H9 (cell line): ENCODE results near the gene GPR143. TPM values are rescaled to one million over a fixed set of nuclear protein-coding genes. Genes with fewer than 3 reads are reported as not detected.
A peak's percentile ranks its signal among the peaks of the same experiment; 100 is the strongest.

Experiments
- DNase-seq: peaks from one replicate; pipeline ENCODE4 v3.0.0-alpha.2; 2017
- H2AFZ ChIP-seq: one replicate; pipeline ENCODE4 v1.6.1; 2013; ENCODE audit warnings: mild to moderate bottlenecking, low read length, control low read depth, moderate library complexity
- H2AK5ac ChIP-seq: 2 replicates; pipeline ENCODE4 v1.6.1; 2013; ENCODE audit warnings: low read length, control low read depth, mixed read lengths; ENCODE audit not compliant: insufficient read length
- H2BK120ac ChIP-seq: one replicate; pipeline ENCODE4 v1.6.1; 2013; ENCODE audit warnings: low read depth, mild to moderate bottlenecking, low read length, control low read depth, inconsistent platforms; ENCODE audit not compliant: poor library complexity, severe bottlenecking
- H2BK12ac ChIP-seq: 2 replicates; pipeline ENCODE4 v1.6.1; 2013; ENCODE audit warnings: low read length, control low read depth, mixed read lengths, low read depth; ENCODE audit not compliant: insufficient read length
- H2BK15ac ChIP-seq: 2 replicates; pipeline ENCODE4 v1.6.1; 2013; ENCODE audit warnings: low read depth, low read length, control low read depth
- H2BK20ac ChIP-seq: one replicate; pipeline ENCODE4 v1.6.1; 2013; ENCODE audit warnings: low read depth, mild to moderate bottlenecking, low read length, control low read depth, inconsistent platforms; ENCODE audit not compliant: poor library complexity, severe bottlenecking
- H2BK5ac ChIP-seq: 2 replicates; pipeline ENCODE4 v1.6.1; 2013; ENCODE audit warnings: low read length, control low read depth, mixed read lengths; ENCODE audit not compliant: insufficient read length
- H3K14ac ChIP-seq: 2 replicates; pipeline ENCODE4 v1.6.1; 2013; ENCODE audit warnings: low read length, control low read depth; ENCODE audit not compliant: insufficient read depth
- H3K18ac ChIP-seq: 2 replicates; pipeline ENCODE4 v1.6.1; 2013; ENCODE audit warnings: low read depth, mild to moderate bottlenecking, mixed read lengths, low read length, control low read depth; ENCODE audit not compliant: insufficient read length
- H3K23ac ChIP-seq: 2 replicates; pipeline ENCODE4 v1.6.1; 2013; ENCODE audit warnings: low read length, control low read depth, mixed read lengths, low read depth; ENCODE audit not compliant: insufficient read length
- H3K23me2 ChIP-seq: 2 replicates; pipeline ENCODE4 v1.6.1; 2013; ENCODE audit warnings: low read depth, mild to moderate bottlenecking, mixed read lengths, low read length, control low read depth; ENCODE audit not compliant: insufficient read length, poor library complexity, severe bottlenecking
- H3K27ac ChIP-seq: 2 replicates; pipeline ENCODE4 v1.5.1; 2013; ENCODE audit warnings: low read length, control low read depth, mixed read lengths, low read depth; ENCODE audit not compliant: insufficient read length
- H3K27me3 ChIP-seq: 2 replicates; pipeline ENCODE4 v1.6.1; 2013; ENCODE audit warnings: low read length, control low read depth, inconsistent platforms; ENCODE audit not compliant: insufficient read depth
- H3K4ac ChIP-seq: 2 replicates; pipeline ENCODE4 v1.6.1; 2013; ENCODE audit warnings: low read depth, mild to moderate bottlenecking, control low read depth, inconsistent platforms, low read length, moderate library complexity
- H3K4me1 ChIP-seq: 2 replicates; pipeline ENCODE4 v1.6.1; 2013; ENCODE audit warnings: low read length, control low read depth, inconsistent platforms; ENCODE audit not compliant: insufficient read depth
- H3K4me2 ChIP-seq: 2 replicates; pipeline ENCODE4 v1.6.1; 2013; ENCODE audit warnings: low read length, control low read depth, mixed read lengths; ENCODE audit not compliant: insufficient read length, insufficient read depth
- H3K56ac ChIP-seq: 2 replicates; pipeline ENCODE4 v1.6.1; 2013; ENCODE audit warnings: low read depth, mild to moderate bottlenecking, mixed read lengths, low read length, control low read depth; ENCODE audit not compliant: insufficient read length
- H3K79me1 ChIP-seq: 2 replicates; pipeline ENCODE4 v1.6.1; 2013; ENCODE audit warnings: low read depth, mild to moderate bottlenecking, moderate library complexity, low read length, control low read depth, inconsistent platforms; ENCODE audit not compliant: insufficient read depth, poor library complexity, severe bottlenecking
- H3K79me2 ChIP-seq: 2 replicates; pipeline ENCODE4 v1.6.1; 2013; ENCODE audit warnings: low read length, control low read depth, inconsistent platforms; ENCODE audit not compliant: insufficient read depth
- H3K9ac ChIP-seq: 2 replicates; pipeline ENCODE4 v1.6.1; 2013; ENCODE audit warnings: low read length, control low read depth, mixed read lengths; ENCODE audit not compliant: insufficient read length; ENCODE audit errors: extremely low read depth
- H3K9me3 ChIP-seq: one replicate; pipeline ENCODE4 v1.6.1; 2013; ENCODE audit warnings: low read depth, low read length, inconsistent platforms; ENCODE audit not compliant: control insufficient read depth
- H3T11ph ChIP-seq: one replicate; pipeline ENCODE4 v1.6.1; 2013; ENCODE audit warnings: mild to moderate bottlenecking, low read length, control low read depth, inconsistent platforms
- H4K20me1 ChIP-seq: one replicate; pipeline ENCODE4 v1.6.1; 2013; ENCODE audit not compliant: control insufficient read depth, insufficient read length, insufficient read depth
- H4K5ac ChIP-seq: 2 replicates; pipeline ENCODE4 v1.6.1; 2013; ENCODE audit warnings: low read depth, mild to moderate bottlenecking, mixed read lengths, low read length, control low read depth; ENCODE audit not compliant: insufficient read length
- H4K8ac ChIP-seq: replicated peaks from 2 replicates; pipeline ENCODE4 v1.6.1; 2013; ENCODE audit warnings: low read length, control low read depth, mixed read lengths, low read depth; ENCODE audit not compliant: insufficient read length
- H4K91ac ChIP-seq: 2 replicates; pipeline ENCODE4 v1.6.1; 2013; ENCODE audit warnings: low read depth, mild to moderate bottlenecking, moderate library complexity, mixed read lengths, low read length, control low read depth; ENCODE audit not compliant: insufficient read length
- H3K27ac Mint-ChIP-seq, 3 experiments: 2 replicates in 2 of 3; 3 replicates in 1 of 3; pipeline ENCODE4 v1.8.0; 2020 to 2021; ENCODE audit warnings: mixed read lengths in 3 of 3, mild to moderate bottlenecking in 1 of 3, moderate library complexity in 1 of 3
- H3K27me3 Mint-ChIP-seq: 2 replicates; pipeline ENCODE4 v1.8.0; 2021; ENCODE audit warnings: low read depth, mild to moderate bottlenecking, moderate library complexity, mixed read lengths
- H3K36me3 Mint-ChIP-seq, 3 experiments: 2 replicates in 2 of 3; 3 replicates in 1 of 3; pipeline ENCODE4 v1.8.0; 2020 to 2021; ENCODE audit warnings: low read depth in 3 of 3, mixed read lengths in 3 of 3; ENCODE audit not compliant: insufficient read depth in 1 of 3
- H3K4me1 Mint-ChIP-seq, 2 experiments: 2 replicates each; pipeline ENCODE4 v1.8.0; 2020; ENCODE audit warnings: mixed read lengths in 2 of 2
- H3K4me3 Mint-ChIP-seq, 2 experiments: 2 replicates in 1 of 2; 3 replicates in 1 of 2; pipeline ENCODE4 v1.8.0; 2020 to 2021; ENCODE audit warnings: mild to moderate bottlenecking in 2 of 2, mixed read lengths in 2 of 2, moderate library complexity in 1 of 2
- H3K9me3 Mint-ChIP-seq, 2 experiments: 2 replicates in 1 of 2; 3 replicates in 1 of 2; pipeline ENCODE4 v1.8.0; 2020; ENCODE audit warnings: mild to moderate bottlenecking in 2 of 2, mixed read lengths in 2 of 2, moderate library complexity in 1 of 2
- WGBS: extraction: QIAGEN DNeasy Blood & Tissue Kit; methylation state at CpG from one replicate; pipeline ENCODE4 v1.1.7; 2013; ENCODE audit warnings: missing lambda C conversion rate, low lambda C conversion rate, mixed read lengths; ENCODE audit not compliant: insufficient read length; ENCODE audit errors: extremely low coverage; 5-methylcytosine and 5-hydroxymethylcytosine counted together
- total RNA-seq: library from RNA; stranded (reverse); gene quantifications from 2 replicates; pipeline ENCODE4 v1.2.1, GENCODE V29; 2021
- TF ChIP-seq, protein P1 (sequence below): fragments of 200-600 bp; sonication (generic); conservative IDR thresholded peaks from 3 replicates; pipeline ENCODE4 v1.8.0; 2021; ENCODE audit warnings: antibody characterized with exemption, mild to moderate bottlenecking

Gene GPR143
- total RNA-seq, 1 experiment from 2014 or later, result 7.1 TPM

DNA sequence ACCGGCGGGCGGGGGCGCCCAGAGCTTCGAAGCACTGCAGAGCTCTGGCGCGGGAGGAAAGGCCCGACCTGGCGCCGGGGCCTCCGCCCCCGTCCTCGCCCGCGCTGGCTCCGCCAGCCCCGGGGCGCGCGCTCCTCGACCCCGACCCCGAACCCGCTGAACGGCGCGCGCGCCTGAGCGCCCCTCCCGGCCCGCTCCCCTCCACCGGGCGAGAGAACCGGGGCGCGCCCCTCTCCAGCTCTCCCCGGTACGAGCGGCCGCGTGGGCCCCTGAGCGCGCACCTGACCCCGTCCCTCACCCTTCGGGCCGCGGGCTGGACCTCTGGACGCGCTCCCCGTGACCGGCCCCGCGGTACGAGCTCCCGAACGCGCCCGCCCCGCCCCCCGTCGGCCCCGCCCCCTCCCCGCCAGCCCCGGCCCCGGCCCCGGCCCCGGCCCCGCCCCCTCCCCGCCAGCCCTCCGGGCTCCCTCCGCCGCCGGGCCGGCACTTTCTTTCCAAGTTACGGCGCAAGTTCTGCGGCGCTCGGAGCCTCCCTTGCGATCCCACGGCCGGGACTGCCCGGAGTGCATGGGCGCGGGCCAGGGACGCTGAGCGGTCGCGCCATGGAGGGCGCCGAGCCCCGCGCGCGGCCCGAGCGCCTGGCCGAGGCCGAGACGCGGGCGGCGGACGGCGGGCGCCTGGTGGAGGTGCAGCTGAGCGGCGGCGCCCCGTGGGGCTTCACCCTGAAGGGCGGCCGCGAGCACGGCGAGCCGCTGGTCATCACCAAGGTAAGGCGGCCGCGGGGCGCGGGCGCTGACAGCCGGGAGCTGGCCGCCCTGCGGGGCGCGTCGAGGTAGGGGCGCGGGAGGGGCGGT is 20.5 kb upstream of the GPR143 start, which contains the start of gene SHROOM2:
TSS of gene SHROOM2 (plus strand) at position 486 of the 854 bp plus-strand sequence. CDS start at position 603, 117 bp downstream.
- no peak within 1 kb of the TSS for H2BK12ac ChIP-seq
- H3K4me2 ChIP-seq, result peak within 1 kb of the TSS; percentile 99
- H3K36me3 Mint-ChIP-seq, result peaks cover 11 to 23% (median 17%) of the 10 kb centered on the region in 3 experiments; a peak in 5 of 7 replicates
- H3T11ph ChIP-seq, result no peak within 1 kb of the TSS
- H3K56ac ChIP-seq, result no peak within 1 kb of the TSS
- no peaks in the 10 kb centered on the region; the same call in 1 of the 2 replicates for H3K27me3 ChIP-seq
- no peak within 1 kb of the TSS for H3K18ac ChIP-seq
- H2BK20ac ChIP-seq, result no peak within 1 kb of the TSS
- no peak within 1 kb of the TSS for H2AK5ac ChIP-seq
- H4K91ac ChIP-seq, result no peak within 1 kb of the TSS
- H3K27ac Mint-ChIP-seq, result peak within 1 kb of the TSS in 1 of 3 experiments; percentile 86; a peak in 3 of 7 replicates
- no peak within 1 kb of the TSS for H4K8ac ChIP-seq
- peaks cover 27% of the 10 kb centered on the region for H3K23me2 ChIP-seq
- TF ChIP-seq, protein P1, sequence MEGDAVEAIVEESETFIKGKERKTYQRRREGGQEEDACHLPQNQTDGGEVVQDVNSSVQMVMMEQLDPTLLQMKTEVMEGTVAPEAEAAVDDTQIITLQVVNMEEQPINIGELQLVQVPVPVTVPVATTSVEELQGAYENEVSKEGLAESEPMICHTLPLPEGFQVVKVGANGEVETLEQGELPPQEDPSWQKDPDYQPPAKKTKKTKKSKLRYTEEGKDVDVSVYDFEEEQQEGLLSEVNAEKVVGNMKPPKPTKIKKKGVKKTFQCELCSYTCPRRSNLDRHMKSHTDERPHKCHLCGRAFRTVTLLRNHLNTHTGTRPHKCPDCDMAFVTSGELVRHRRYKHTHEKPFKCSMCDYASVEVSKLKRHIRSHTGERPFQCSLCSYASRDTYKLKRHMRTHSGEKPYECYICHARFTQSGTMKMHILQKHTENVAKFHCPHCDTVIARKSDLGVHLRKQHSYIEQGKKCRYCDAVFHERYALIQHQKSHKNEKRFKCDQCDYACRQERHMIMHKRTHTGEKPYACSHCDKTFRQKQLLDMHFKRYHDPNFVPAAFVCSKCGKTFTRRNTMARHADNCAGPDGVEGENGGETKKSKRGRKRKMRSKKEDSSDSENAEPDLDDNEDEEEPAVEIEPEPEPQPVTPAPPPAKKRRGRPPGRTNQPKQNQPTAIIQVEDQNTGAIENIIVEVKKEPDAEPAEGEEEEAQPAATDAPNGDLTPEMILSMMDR, result no peak
- peaks cover 24 to 59% of the 10 kb centered on the region in 2 experiments for H3K9me3 Mint-ChIP-seq
- H2BK5ac ChIP-seq, result no peak within 1 kb of the TSS
- H3K9ac ChIP-seq, result peak within 1 kb of the TSS; percentile 89
- no peaks in the 10 kb centered on the region for H3K9me3 ChIP-seq
- H4K5ac ChIP-seq, result no peak within 1 kb of the TSS
- H3K27me3 Mint-ChIP-seq, result peaks cover 6% of the 10 kb centered on the region
- DNase-seq, result no peak
- H3K4me1 Mint-ChIP-seq, result peaks cover 37 to 42% of the 10 kb centered on the region in 2 experiments
- H3K27ac ChIP-seq, result no peak within 1 kb of the TSS
- WGBS, result no CpG with 5 or more reads among the region's 132 CpGs
- peaks cover 18% of the 10 kb centered on the region; the same call in 1 of the 2 replicates for H3K79me2 ChIP-seq
- peak within 1 kb of the TSS; percentile 84 to 97 for H3K4me3 Mint-ChIP-seq
- H3K23ac ChIP-seq, result no peak within 1 kb of the TSS
- H2BK120ac ChIP-seq, result no peak within 1 kb of the TSS
- H4K20me1 ChIP-seq, result peaks cover 3% of the 10 kb centered on the region
- H3K4ac ChIP-seq, result no peak within 1 kb of the TSS
- no peak within 1 kb of the TSS for H2BK15ac ChIP-seq
- H3K4me1 ChIP-seq, result peaks cover 33% of the 10 kb centered on the region
- peaks cover 3% of the 10 kb centered on the region for H3K79me1 ChIP-seq
- H3K14ac ChIP-seq, result no peak within 1 kb of the TSS
- H2AFZ ChIP-seq, result no peak within 1 kb of the TSS
